ENCODE data around the gene ABCB10. TPM values are rescaled to one million over a fixed set of nuclear protein-coding genes. Genes with fewer than 3 reads are reported as not detected.
"Not testable (repeated sequence)": the region's sequence is repeated elsewhere in the genome, so short reads cannot be mapped to it uniquely, and the experiment has no call there.

The ABCB10 gene
- total and polyA plus RNA-seq, 2 donors (not counting 1 experiment from before 2014, with no cell fraction given): 11.3 to 14.9 TPM

- DNase-seq (ENCODE audit: low read depth in 2 of 2): no peak
- TF ChIP-seq, protein P1, sequence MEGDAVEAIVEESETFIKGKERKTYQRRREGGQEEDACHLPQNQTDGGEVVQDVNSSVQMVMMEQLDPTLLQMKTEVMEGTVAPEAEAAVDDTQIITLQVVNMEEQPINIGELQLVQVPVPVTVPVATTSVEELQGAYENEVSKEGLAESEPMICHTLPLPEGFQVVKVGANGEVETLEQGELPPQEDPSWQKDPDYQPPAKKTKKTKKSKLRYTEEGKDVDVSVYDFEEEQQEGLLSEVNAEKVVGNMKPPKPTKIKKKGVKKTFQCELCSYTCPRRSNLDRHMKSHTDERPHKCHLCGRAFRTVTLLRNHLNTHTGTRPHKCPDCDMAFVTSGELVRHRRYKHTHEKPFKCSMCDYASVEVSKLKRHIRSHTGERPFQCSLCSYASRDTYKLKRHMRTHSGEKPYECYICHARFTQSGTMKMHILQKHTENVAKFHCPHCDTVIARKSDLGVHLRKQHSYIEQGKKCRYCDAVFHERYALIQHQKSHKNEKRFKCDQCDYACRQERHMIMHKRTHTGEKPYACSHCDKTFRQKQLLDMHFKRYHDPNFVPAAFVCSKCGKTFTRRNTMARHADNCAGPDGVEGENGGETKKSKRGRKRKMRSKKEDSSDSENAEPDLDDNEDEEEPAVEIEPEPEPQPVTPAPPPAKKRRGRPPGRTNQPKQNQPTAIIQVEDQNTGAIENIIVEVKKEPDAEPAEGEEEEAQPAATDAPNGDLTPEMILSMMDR (conservative IDR thresholded peaks at IDR 0.05 in 1 of 2, IDR thresholded peaks at IDR 0.05 in 1 of 2; ENCODE audit: low read depth in 1 of 2, low read length in 2 of 2): no peak
- no peak for TF ChIP-seq EZH2 (IDR thresholded peaks at IDR 0.05; ENCODE audit: low read length, missing control alignments)
- Histone ChIP-seq H3K9me3 (ENCODE audit: control insufficient read depth, insufficient read depth, low read depth, low read length) (no peaks in the 10 kb centered on the region), H3K4me2 (ENCODE audit: extremely low read depth, insufficient read depth, low read length) (no peak overlapping the region), H3K4me3 (replicated peaks in 1 of 4; ENCODE audit: control extremely low read depth in 1 of 4, insufficient read depth in 1 of 4, low read depth in 3 of 4, low read length in 4 of 4) (no peak overlapping the region), H2AFZ (ENCODE audit: low read length) (no peak overlapping the region), H3K9ac (ENCODE audit: insufficient read depth, low read length) (no peak overlapping the region), H4K20me1 (ENCODE audit: control insufficient read depth, extremely low read depth, insufficient read depth, low read length) (no peaks in the 10 kb centered on the region), H3K27ac (ENCODE audit: insufficient read depth, low read length) (no peak overlapping the region), H3K36me3 (ENCODE audit: control insufficient read depth, insufficient read depth, low read length) (no peaks in the 10 kb centered on the region), H3K27me3 (ENCODE audit: control insufficient read depth, insufficient read depth, low read length) (no peaks in the 10 kb centered on the region), H3K4me1 (ENCODE audit: control insufficient read depth, extremely low read depth, insufficient read depth, low read length) (no peaks in the 10 kb centered on the region), H3K79me2 (ENCODE audit: control insufficient read depth, insufficient read depth, low read length) (no peaks in the 10 kb centered on the region)
Measured at GRCh38 chr1:229480495-229480894, 78.0 kb downstream of the ABCB10 start.

DNA sequence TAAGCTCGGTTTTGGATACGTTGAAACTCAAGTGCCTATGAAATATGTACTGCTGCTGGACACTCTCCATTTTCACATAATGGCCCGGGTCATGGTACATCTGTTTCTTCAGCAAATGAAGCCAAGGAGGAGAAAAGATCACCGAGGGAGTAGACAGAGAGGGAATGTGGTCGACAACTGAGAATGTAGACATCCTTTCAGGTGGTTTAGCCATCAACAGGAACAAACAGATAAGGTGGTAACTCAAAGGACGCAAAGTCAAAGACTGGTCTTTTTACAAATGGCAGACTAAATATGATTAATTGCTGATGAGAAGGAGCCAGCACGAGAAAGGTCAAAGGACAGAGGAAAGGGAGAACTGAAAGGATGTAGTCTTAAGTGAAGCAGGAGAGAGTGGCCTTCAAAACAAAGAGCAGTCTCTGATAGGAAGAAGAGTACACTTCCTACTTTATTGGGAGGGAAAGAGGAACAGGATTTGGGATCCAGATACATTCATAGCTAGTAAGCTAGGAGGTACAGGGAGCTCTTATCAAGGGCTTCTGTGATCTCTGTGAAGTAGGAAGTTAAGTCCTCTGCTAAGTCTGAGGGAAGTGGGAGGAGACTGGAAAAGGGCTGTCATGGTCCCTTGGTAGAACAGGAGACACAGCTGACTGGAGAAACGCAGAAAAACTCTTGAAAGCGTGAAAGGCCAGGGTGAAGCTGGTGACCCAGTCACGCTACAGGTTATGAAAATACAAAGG, 78.7 kb downstream of the ABCB10 start:
- H3K9me3 ChIP-seq (ENCODE audit: control insufficient read depth, insufficient read depth, low read depth, low read length): no peaks in the 10 kb centered on the region
- no peaks in the 10 kb centered on the region for H3K27me3 ChIP-seq (ENCODE audit: control insufficient read depth, insufficient read depth, low read length)
- no peaks in the 10 kb centered on the region for H3K79me2 ChIP-seq (ENCODE audit: control insufficient read depth, insufficient read depth, low read length)
- H3K4me1 ChIP-seq (ENCODE audit: control insufficient read depth, extremely low read depth, insufficient read depth, low read length): no peaks in the 10 kb centered on the region
- no peaks in the 10 kb centered on the region for H3K36me3 ChIP-seq (ENCODE audit: control insufficient read depth, insufficient read depth, low read length)
- H3K27ac ChIP-seq (ENCODE audit: insufficient read depth, low read length): no peak overlapping the region
- no peaks in the 10 kb centered on the region for H4K20me1 ChIP-seq (ENCODE audit: control insufficient read depth, extremely low read depth, insufficient read depth, low read length)
- no peak overlapping the region for H3K4me2 ChIP-seq (ENCODE audit: extremely low read depth, insufficient read depth, low read length)
- no peak overlapping the region for H3K4me3 ChIP-seq (replicated peaks in 1 of 4; ENCODE audit: control extremely low read depth in 1 of 4, insufficient read depth in 1 of 4, low read depth in 3 of 4, low read length in 4 of 4)
- DNase-seq (ENCODE audit: low read depth in 2 of 2): no peak
- no peak for TF ChIP-seq EZH2 (IDR thresholded peaks at IDR 0.05; ENCODE audit: low read length, missing control alignments)
- TF ChIP-seq, protein P1 (conservative IDR thresholded peaks at IDR 0.05 in 1 of 2, IDR thresholded peaks at IDR 0.05 in 1 of 2; ENCODE audit: low read depth in 1 of 2, low read length in 2 of 2): no peak
- no peak overlapping the region for H3K9ac ChIP-seq (ENCODE audit: insufficient read depth, low read length)
- H2AFZ ChIP-seq (ENCODE audit: low read length): no peak overlapping the region

GRCh38 chr1:229478852-229479251, 79.7 kb downstream of the ABCB10 start:
- H3K4me1 ChIP-seq (ENCODE audit: control insufficient read depth, extremely low read depth, insufficient read depth, low read length): no peaks in the 10 kb centered on the region

DNA sequence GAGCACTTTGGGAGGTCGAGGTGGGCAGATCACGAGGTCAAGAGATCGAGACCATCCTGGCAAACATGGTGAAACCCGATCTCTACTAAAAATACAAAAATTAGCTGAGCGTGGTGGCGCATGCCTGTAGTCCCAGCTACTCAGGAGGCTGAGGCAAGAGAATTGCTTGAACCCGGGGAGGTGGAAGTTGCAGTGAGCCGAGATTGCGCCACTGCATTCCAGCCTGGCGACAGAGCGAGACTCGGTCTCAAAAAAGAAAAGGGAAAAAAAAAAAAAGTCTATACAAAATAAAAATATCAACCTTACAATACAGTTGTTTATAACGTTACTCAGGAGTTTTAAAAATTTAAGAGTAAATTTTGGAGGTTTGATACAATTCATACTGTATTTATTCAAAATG, 82.6 kb downstream of the ABCB10 start:
- not testable (repeated sequence) for H3K27ac ChIP-seq (ENCODE audit: insufficient read depth, low read length); H3K4me3 ChIP-seq (replicated peaks in 1 of 4; ENCODE audit: control extremely low read depth in 1 of 4, insufficient read depth in 1 of 4, low read depth in 3 of 4, low read length in 4 of 4); H3K4me1 ChIP-seq (ENCODE audit: control insufficient read depth, extremely low read depth, insufficient read depth, low read length); H3K27me3 ChIP-seq (ENCODE audit: control insufficient read depth, insufficient read depth, low read length); H3K9ac ChIP-seq (ENCODE audit: insufficient read depth, low read length); H3K79me2 ChIP-seq (ENCODE audit: control insufficient read depth, insufficient read depth, low read length); H2AFZ ChIP-seq (ENCODE audit: low read length); DNase-seq (ENCODE audit: low read depth in 2 of 2); H3K9me3 ChIP-seq (ENCODE audit: control insufficient read depth, insufficient read depth, low read depth, low read length); H4K20me1 ChIP-seq (ENCODE audit: control insufficient read depth, extremely low read depth, insufficient read depth, low read length); H3K4me2 ChIP-seq (ENCODE audit: extremely low read depth, insufficient read depth, low read length); H3K36me3 ChIP-seq (ENCODE audit: control insufficient read depth, insufficient read depth, low read length)

More at GRCh38 chr1:229478852-229479251, 79.7 kb downstream of the ABCB10 start:
- Histone ChIP-seq H3K9ac (ENCODE audit: insufficient read depth, low read length) (no peak overlapping the region), H3K27ac (ENCODE audit: insufficient read depth, low read length) (no peak overlapping the region), H3K79me2 (ENCODE audit: control insufficient read depth, insufficient read depth, low read length) (no peaks in the 10 kb centered on the region), H3K27me3 (ENCODE audit: control insufficient read depth, insufficient read depth, low read length) (no peaks in the 10 kb centered on the region), H3K4me3 (replicated peaks in 1 of 4; ENCODE audit: control extremely low read depth in 1 of 4, insufficient read depth in 1 of 4, low read depth in 3 of 4, low read length in 4 of 4) (no peak overlapping the region), H2AFZ (ENCODE audit: low read length) (no peak overlapping the region), H3K4me2 (ENCODE audit: extremely low read depth, insufficient read depth, low read length) (no peak overlapping the region), H3K36me3 (ENCODE audit: control insufficient read depth, insufficient read depth, low read length) (no peaks in the 10 kb centered on the region), H4K20me1 (ENCODE audit: control insufficient read depth, extremely low read depth, insufficient read depth, low read length) (no peaks in the 10 kb centered on the region), H3K9me3 (ENCODE audit: control insufficient read depth, insufficient read depth, low read depth, low read length) (no peaks in the 10 kb centered on the region)
- no peak for DNase-seq (ENCODE audit: low read depth in 2 of 2)
- no peak for TF ChIP-seq EZH2 (IDR thresholded peaks at IDR 0.05; ENCODE audit: low read length, missing control alignments)
- TF ChIP-seq, protein P1 (conservative IDR thresholded peaks at IDR 0.05 in 1 of 2, IDR thresholded peaks at IDR 0.05 in 1 of 2; ENCODE audit: low read depth in 1 of 2, low read length in 2 of 2): no peak

All from fibroblast of lung (primary cell).